Cerebellar cortex (tissue), 1 donor: Measurements from ENCODE around the gene RABAC1.

Experiments
- DNase-seq: peaks from one replicate; pipeline ENCODE4 v3.0.0-alpha.2; 2015; ENCODE audit warnings: low spot score

RABAC1 gene

DNA sequence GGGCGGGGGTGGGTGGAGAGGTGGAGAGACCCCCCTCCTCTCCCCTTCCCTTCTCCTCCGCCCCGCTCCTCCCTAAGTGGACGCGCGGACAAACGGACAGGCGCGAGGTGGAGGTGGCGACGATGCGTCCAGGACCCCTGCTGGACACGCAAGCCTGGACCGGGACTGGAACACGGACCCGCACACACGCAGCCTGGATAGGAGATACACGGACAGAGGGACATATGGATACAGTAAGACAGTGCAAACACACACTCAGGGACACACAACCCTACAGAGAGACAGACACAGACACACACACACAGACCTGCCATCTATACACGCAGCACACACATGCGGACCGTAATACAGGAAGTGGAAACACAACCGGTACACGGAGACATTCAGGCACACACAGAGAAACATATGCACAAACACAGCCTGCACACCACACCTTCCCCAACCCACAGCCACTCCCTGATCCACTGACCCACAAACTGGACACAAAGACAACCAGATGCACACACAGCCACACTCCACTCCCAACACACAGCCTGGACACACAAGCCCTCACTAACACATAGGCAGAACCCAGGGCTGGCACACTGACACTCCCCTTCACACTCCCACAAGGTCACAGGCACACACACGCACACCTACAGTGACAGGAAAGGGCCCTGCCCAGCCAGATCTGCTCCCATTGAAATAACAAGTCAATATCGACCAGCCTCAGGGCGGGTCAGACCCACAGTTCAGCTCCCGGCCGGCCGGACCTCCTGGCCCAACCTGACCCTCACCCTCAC is 30.2 kb downstream of the RABAC1 start:
- DNase-seq = no peak

DNA sequence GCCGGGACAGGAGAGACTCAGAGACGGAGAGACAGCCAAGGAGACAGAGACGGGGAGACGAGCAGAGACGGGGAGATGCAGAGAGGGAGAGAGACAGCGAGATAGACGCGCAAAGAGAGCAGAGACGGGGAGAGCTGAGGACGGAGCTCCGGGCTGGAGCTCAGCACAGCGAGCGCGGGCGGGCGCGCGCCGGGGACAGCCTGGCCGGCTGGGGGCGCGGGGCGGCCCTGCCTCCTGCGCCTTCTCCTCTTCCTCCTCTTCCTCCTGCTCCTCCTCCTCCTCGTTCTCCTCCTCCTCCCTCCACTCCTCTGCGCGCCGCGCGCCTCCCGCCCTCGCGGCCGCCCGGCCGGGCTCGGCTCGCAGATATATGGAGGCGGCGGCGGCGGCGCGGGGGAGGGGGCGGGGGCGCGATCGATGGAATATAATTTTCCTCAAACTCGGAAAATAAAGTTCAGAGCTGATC is 30.9 kb downstream of the RABAC1 start, which contains the start of gene ERFL:
ERFL (minus strand) TSS at position 229 of the 463 bp plus-strand sequence. CDS start 15,530 bp downstream, outside the sequence.
- DNase-seq = no peak

DNA sequence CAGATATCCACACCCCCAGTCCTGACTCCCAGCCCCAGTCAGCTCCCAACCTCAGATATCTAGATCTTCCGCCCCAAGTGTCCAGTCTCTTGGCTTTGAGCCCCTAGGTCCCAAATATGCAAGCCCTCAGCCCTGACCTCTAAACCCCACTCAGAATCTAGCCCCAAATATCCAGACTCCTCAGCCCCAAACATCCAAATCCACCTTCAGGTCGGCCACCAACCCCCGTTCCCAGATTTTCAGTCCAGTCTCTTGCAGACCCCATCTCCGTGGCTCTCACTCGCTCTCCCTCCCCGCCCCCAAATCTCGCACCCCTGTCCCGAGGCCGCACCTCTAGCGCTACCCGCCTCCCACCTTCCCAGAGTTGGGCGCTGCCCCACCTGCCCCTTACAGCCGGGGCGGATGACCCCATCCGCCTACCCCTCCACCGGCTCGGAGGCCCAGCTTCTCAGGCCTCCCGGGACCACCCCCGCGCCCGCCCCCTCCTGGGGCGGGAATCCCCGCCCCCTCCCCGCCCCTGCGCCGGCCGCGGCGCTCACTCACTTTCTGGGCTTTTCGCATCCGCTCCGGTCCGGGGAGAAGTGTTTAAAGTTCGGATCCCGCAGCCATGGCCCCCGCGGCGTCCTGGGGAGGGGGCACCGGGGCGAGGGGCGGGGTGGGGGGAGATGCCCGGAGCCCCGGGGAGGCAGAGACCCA is 31.5 kb downstream of the RABAC1 start:
- DNase-seq = no peak

DNA sequence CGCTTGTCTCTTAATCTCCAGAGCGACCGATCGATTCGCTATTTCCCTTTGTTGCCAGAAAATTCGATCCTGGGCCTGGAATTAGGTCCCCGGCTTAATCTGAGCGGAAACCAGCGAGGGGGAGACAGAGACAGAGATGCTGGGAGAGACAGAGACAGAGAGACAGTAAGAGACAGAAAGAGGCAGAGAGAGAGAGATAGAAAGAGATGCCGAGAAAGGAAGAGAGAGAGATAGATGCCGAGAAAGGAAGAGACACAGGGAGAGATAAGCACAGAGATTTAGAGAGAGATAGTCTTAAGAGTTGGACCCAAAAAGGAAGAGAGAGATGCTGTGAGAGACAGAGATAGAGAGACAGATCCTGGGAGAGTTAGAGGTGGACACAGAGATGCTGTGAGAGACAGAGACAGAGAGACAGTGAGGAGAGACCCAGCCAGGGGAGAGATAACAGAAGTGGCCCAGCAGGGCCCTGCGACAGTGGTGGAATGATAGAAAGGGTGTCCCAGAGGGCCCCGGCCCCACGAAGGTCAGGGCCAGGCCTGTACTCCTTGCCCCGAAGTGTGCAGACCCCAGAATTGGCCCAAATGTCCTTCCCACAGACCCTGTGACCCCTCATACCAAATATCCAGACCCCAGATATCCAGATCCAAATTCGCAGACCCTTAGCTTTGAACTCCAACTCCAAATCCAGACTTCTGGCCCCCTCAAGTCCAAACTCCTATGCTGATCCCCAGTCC is 32.2 kb downstream of the RABAC1 start:
- no peak for DNase-seq

DNA sequence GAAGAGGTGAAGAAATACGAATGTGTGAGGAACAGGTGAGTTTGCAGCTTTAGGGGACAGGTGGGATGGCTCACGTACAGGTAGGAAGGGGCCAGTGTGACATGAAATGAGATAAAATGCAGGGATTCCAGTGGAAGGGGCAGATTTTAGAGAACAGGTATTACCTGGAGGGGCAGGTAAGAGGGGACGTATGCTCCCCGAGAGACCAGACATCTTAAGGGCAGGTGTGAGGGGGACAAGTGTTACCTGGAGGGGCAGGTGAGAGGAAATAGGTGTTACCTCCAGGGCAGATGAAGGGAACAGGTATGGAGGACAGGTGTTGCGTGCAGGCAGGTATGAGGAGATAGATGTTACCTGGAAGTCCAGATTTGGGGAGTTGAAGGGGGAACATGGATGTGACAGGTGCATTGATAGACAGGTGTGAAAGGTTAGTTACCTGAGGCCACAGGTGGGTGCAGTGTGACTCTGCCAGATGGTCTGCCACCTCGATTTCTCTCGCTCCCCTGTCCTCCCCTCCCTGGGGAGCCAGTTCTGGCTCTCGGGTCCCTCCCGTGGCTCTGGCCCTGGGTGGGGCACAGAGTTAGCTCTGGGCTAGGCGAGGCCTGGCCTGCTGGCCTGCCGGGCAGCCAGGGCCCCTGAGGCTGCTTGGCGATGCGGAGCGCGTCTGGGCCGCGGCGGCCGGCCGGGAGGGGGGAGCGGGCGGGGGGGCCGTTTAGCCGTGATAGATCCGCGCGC is 32.9 kb downstream of the RABAC1 start:
- DNase-seq = no peak

DNA sequence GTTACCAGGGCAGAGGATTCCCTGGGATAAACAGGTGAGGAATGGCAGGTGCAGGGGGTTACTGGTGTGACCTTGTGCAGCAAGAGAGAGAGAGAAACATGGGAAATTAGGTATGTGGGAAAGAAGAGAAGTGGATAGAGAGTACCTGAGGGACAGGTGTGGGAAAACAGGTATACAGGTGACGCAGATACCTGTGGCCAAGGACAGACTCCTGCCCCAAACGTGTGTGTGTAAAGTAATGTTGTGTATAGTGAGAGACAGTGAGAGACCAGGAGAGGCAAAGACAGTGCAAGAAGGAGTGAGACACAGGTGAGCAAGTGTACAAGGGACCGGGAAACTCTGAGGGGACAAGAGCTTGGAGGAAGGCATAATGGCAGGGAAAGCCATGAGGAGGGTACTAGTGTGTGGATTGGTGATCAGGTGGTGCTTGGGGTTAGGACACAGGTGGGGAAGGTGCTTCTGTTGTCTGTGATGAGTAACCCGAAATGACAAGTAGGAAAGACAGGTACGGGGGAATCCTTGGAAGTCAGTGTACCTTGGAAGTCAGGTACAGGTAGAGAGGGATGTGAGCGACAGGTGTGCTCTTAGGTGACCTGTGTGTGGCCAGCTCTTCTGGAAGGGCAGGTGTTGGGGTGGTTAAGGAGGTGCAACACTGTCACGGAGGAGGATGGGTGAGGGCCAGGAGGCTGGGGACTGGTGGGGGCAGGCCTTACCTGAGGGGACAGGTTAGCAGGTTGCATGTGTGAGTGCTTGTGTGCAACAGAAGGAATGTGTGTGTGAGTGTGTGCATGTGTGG is 33.7 kb downstream of the RABAC1 start:
- DNase-seq = no peak

DNA sequence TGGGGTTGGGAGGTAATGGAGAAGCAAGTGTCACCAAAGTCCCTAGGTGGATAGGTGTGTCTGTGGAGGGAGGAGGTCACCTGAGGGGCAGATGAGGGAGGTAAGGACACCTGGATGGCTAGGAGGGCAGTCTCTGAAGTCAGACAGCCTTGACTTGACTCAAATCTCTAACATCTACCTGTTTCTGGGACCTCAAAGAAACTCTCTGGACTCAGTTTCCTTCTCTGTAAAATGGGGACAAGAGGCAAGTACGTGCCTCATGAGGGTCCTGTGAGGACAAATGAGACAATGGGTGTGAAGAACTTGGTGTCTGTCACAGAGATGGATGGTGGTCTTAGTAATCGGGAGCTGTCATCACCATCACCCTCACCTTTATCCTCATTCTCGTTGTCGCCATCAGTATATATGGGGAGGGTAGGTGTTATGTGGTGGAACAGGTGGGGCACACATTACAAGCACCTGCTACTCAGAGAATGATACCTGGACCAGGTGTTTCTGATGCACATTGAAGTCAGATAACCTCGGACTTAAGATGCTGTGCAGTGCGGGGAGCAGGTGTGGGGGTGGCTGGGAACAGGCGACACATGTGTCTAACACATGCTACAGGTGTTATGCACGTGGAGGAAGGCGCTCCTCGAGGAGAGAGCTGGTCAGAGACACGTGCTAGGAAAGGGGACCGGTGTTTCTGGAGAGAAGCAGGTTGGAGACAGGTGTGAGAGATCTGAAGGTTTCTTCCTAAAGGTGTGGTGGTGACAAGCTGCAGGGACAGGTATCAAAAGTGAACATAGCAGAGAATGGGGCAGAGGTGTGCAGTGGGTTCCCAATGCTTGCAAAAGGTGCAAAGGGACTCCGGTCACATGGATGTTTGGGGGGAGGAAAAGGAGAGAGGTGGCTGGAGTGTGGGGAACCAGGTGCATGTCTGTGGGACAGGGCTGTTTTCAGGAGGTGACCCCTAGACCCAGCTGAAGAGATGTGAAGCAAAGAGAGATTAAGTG is 34.7 kb downstream of the RABAC1 start:
- DNase-seq = no peak

DNA sequence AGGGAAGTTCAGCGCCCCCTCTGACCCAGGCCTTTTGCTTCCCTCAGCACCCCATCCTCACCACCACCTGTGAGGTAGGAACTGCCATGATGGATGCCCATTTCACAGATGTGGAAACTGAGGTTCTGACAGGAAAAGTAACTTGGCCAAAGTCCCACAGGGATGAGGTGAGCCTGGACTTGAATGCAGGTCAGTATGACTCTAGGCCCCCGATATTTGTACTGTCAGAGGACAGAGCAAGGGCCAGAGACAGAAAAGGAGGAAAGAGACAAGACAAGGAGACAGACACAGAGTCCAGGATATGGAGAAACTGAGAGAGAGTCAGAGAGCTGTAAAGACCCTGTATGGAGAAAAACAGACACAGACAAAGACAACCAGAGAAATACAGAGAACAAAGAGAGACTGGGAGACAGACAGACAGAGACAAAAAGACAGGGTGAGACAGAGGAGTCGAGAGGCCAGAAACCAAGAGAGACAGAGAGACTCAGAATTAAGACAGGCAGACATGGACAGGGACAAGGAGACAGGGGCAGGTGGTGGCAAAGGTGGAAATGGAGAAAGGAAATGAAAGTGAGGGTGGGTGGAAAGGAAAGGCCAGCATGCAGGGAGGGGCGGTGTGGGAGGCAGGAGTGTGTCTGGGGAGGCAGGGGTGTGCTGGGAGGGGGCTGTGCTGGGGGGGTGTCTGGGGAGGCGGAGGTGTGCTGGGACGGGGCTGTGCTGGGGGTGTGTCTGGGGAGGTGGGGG is 35.9 kb downstream of the RABAC1 start:
- DNase-seq = no peak

DNA sequence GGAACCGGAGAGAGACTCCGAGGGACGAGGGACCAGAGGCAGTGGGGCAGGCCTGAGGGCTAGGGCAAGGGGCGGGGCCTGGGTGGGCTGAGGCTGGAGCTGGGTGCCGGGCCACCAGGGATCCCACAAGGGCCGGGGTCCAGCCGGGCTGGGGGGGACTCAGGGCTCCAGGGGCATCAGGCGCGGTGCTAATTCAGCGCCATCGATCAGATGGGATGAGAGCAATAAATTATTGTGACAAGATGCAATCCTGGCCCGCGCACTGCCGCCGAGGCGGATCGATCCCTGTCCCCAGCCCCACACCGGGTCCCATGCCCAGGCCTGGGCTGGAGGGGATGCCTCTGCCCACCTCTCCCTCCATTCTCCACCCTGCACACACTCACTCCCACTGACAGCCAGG is 36.5 kb downstream of the RABAC1 start:
- no peak for DNase-seq

DNA sequence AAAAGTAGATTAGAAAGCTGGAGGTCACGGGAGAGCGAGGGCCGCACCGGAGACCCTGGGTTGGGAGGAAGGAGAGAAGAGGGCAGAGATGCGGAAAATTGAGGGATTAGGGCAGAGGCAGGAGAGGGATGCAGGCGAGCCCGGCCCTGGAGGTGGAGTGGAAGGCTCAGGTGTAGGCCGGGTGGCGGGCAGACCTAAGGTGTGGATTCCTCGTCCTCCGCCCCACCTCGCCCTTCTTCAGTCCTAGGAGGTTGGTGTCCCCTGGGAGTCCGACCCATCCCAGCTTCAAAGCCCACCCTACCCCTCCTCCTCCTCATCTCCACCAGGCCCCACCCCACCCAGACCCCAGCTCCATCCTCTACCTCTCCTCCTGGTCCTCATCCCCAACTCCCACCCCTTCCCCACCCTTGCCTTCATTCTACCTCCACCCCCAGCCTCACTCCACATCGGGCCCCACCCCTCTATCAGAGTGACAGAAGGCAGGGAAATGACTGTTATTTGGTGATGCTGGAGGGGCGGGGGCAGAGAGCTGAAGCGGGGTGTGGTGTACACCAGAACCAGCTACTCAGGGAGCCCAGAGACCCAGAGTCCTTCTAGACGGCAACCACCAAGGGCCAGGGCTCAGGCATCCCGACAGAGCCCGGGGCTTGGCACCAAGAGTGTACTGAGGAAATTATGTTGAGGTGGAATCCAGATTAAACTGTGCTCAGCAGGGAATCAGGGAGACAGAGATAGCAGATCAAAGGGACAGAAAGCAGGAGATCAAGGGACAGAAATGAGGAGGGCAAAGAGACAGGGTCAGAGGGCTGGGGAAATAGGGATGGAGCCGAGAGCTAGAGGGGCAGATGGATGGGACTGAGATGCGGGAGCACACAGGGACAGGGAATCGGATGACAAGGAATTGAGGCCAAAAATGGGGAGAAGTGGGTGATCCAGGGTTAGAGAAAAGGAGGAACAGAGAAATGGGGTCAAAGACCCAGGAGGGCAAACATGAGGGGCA is 37.2 kb downstream of the RABAC1 start:
- DNase-seq = no peak

DNA sequence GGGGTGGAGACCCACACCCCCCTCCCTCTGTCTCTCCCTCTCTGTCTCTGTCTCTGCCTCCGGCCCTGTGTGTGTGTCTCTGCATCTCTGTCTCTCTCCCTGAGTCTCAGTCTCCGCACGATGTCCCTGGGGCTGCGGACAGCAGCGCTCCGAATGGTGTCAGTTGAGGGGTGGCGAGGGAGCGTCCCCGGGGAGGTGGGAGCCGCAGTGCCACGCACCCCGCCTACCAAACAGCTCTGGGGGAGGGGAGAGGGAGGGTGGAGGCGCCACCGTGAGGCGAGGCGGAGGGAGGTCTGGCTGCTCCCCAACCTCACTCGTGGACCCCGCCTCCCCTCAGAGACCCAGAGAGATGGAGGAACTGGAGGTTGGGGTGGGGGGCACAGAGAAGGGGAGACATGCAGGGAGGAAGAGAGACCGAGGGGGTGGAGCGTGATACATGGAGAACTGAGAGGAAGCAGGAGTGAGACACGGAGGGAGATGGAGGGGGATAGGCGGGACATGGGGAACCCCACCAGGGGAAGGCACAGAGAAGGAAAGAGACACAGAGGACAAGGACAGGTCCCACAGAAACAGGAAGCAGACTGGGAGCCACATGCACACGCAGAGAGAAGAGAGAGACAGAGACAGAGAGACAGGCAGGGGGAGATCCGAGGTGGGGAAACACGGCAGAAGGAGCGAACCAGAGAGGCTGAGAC is 38.1 kb downstream of the RABAC1 start:
- no peak for DNase-seq

DNA sequence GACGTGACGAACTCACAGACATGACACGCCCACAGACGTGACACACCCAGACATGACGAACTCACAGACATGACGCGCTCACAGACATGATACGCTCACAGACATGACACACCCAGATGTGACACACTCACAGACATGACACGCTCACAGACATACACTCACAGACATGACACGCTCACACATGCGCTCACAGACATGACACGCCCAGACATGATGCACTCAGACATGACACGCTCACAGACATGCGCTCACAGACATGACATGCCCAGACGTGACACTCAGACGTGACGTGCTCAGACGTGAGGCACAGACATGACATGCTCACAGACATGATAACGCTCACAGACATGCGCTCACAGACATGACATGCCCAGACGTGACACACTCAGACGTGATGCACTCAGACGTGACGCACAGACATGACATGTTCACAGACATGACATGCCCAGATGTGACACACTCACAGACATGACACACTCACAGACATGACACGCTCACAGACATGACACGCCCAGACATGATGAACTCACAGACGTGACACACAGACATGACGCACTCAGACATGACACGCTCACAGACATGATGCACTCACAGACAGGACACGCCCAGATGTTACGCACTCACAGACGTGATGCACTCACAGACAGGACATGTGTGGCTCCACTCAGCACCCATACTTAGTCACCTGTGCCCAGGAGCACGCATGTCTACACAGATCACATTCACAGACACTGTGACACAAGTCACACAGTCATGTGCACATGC is 39.0 kb downstream of the RABAC1 start:
- no peak for DNase-seq

DNA sequence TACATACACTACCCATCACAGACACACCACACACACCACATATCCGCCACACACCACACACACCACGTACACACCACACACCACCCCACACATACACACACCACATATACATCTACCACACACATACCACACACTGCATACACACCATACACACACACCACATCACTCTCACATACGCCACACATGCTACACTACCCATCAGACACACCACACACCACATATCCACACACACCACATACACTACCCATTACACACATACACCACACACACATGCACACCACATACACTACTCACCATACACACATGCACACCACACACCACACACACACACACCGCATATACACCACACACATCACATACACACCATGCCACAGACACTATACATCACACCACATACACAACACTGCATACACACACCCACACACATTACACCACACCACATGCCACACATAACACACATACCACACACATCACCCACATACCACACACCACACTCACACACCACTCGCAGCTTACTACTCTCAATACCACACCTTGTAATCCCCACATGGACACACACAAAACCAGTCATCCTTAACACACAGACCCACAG is 40.4 kb downstream of the RABAC1 start:
- no peak for DNase-seq

DNA sequence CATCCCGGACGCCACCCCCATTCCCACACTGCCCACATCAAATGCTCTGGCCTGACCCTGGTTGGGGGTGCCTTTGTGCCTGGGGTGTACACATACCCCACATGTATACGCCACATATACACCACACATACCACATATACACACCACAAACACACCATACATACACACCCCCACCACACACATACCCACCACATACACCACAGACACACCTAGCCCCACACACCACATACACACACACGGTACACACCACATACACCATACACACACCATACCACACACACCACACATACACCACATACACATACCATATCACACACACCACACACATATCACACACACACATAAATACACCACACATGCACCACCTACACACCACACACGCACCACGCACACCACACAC is 41.0 kb downstream of the RABAC1 start:
- DNase-seq = no peak

DNA sequence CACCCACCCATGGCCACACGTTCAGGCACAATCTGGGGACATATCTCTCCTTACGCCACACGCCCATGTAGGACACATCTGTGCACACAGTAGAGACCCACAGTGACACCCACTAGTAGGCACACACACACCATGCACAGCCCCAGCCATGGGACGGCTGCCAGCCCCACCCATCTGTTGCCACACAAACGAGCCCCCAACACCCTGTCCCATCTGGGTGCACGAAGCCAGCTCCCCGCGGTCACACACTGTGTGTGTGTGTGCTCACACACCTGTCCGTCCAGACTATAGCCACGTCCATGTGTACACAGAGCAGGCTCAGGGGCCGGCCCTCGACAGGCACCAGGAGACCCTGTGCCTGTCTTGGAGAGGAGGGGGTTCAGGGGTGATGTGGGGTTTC is 41.4 kb downstream of the RABAC1 start:
- no peak for DNase-seq

DNA sequence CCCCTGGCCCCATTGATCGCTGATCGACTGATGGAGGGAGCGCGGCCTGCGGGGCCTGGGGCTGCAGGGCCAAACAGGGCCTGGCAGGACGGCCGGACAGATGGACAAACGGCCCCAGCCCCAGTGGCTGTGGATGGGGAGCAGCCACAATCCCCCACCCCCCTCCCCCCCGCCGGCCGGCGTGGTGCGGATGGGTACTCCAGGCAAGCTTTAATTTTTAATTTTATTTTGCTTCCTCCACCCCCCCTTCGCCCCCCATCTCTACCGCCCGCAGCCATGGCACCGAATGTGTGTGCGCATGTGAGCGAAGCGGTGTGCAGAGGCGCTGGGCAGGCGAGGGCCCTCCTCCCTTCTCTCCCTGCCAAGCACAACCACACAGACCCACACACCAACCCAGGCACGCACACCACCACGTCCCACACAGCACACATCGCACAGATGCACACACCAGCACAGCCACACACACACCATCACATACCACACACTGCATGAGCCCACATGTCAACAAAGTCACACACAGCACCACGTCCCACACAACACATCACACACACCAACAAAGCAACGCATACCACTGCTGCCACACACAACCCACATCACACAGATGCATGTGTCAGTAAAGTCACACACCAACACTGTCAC is 43.2 kb downstream of the RABAC1 start:
- no peak for DNase-seq
